NCI-H524 (cell line): ENCODE measurements around the gene PI4KA.
A peak's percentile ranks its signal among the peaks of the same experiment; 100 is the strongest.

Source experiments
- DNase-seq, 2 experiments: peaks; one replicate each; lab custom pipeline; 2025; lab: John Stamatoyannopoulos, UW

The PI4KA gene

DNA sequence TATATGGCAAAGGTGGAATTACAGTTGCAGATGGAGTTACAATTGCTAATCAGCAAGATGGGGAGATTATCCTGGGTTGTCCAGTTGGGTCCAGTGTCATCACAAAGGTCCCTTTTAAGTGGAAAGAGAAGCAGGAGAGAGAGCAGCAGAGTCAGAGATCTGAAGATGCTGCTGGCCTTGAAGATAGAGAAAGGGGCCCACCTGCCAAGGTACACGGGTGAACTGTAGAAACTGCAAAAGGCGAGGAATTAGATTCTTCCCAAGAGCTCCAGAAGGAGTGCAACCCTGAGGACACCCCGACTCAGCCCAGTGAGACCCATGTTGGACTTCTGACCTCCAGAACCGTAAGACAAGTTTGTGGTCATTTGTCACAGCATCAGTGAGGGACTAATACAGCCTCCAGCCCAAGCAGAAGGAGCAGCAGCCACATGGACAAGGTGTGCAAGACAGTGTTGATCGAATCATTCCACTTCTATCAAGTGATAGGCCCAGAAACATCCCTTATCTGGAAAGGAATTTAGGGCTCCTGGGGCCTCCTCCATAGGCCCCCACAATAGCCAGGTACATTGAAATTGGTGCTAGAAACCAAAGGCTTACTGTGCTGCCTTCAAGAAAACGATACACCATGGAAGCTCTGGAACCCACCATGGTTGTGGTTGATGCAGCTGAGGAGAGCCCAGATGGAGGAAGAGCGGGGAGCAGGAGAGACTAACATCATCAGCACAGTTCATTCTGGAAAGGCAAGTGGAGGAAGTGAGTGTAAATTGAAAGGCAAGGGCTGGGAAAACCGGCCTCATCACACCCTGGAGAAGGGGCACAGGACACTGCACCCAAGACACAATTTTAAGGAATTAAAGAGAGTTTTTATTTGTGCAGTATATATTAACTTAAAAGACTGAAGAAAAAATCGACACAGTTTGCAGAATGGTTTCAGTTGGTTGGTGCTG lies 23.5 kb upstream of the PI4KA start:
- no peak for DNase-seq

DNA sequence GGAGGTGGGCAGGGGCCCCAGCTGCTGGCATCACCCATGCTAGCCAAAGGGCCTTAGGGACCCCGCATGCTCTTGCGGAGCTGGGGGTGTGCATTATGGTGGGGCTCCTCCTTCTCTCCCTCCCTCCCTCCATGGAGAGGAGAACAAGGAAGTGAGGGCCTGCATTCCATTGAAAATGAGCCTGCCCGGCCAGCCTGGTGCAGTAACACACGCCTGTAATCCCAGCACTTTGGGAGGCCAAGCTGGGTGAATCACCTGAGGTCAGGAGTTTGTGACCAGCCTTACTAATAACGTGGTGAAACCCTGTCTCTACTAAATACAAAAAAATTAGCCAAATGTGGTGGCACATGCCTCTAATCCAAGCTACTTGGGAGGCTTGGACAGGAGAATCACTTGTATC lies 22.6 kb upstream of the PI4KA start:
- no peak for DNase-seq

- DNase-seq: no peak
These were observed 19.1 kb upstream of the PI4KA start for GRCh38 chr22:20877715-20878114.

DNA sequence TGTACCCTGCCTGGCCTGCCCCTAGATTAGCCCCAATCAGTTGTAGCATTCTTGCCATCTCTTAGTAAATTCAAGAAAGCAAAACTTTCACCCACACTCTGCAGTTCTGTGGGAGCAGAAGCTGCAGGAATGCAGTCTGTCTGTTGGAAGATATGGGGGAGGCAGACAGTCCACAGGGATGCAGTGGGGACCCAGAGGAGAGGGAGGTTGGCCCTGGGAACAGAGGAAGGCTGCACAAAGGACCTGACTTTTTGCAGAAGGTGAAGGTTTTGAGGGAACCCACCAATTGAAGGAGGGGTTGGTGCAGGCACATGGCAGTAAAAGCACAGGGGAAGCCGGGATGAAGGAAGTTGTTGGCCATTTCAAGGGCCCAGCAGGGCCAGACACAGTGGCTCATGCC lies 16.7 kb upstream of the PI4KA start:
- no peak for DNase-seq

GRCh38 chr22:20873214-20873613 lies 14.6 kb upstream of the PI4KA start:
- DNase-seq: no peak

DNA sequence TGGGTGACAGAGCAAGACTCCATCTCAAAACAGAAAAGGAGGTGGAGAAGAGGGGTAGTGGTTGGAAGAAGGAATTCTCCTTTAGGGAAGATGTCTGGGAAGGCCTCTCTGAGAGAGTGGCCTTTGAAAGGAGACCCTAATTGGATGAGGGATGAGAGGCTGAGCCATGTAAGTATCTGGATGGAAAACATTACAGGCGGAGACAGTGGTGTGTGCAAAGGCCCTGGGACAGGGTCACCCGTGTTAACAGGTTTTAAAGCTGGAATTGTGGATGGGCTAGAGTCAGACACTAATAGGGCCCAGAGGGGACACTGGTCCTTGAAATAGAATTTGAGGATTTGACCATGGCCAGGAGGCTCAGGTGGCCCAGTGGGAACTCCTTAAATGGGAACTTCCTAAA lies 10.6 kb upstream of the PI4KA start:
- no peak for DNase-seq

DNA sequence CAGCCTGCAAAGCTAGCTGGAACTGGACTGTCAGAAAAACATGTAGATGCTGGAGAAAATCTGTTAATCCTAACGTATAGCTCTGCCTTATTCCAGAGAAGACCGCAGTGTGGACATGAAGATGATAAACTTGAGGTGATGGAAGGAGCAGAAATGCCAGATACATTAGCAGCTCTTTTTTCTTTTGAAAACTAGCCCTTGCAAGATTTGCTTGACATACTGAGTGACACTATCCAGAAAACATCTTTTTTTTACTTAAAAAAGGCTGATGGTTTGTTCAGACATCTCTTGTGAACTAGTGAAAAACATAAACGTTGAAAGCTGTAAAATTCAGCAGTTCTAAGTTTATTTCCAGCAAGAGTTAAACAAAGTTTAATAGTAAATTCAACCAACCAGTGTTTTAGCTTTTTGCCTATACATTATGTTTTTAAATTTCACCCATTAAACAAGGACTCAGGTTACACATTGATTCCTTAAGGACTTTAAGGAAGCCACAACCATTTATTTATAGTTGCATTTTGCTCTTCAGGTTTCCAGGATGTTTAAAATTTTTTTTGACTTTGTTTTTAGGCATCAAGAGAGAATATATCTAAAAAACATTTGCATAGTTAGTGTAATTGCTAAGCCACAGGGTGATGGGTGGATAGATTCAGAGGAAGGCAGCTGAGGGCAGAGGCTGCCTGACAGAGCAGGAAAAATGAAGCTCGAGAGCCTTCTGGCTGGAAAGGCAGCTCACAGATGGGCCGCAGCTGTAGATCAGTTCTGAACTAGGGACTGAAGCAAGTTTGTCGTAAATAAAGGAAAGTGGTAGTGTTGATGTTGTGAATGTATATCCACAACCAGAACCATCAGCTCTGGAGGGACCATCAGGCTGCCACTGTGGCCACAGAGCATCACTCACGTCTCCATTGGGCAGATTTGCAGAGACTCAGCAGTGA lies 9.7 kb upstream of the PI4KA start:
- DNase-seq: no peak

- DNase-seq: no peak
These were observed 8.8 kb upstream of the PI4KA start for GRCh38 chr22:20867179-20868024.

- DNase-seq: no peak
These were observed 8.1 kb upstream of the PI4KA start for GRCh38 chr22:20866736-20867135.

GRCh38 chr22:20865875-20866445 lies 7.3 kb upstream of the PI4KA start:
- DNase-seq: no peak

- no peak for DNase-seq
These were observed 6.7 kb upstream of the PI4KA start for GRCh38 chr22:20865331-20865730.

GRCh38 chr22:20864186-20864908 lies 5.7 kb upstream of the PI4KA start:
- DNase-seq: no peak

DNA sequence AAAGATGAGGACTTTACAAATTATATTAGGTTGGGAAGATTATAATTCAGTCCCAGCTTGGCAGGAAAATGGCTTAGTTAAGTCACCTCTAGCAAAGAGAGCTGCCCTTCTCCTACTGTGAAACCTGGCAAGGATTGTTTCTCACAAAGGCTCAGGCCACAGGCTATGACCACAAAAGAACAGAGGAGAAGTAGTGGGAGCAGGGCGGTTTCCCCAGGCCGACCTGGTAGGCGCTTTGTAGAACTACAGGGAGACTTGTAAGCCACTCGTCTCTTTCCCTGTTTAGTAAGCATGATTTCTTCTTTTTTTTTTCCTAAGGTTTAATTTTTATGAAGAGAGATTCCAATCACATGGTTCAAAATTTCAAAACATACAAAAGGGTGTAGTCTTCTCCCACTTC lies 4.8 kb upstream of the PI4KA start:
- no peak for DNase-seq

GRCh38 chr22:20862540-20862939 lies 3.9 kb upstream of the PI4KA start:
- DNase-seq: no peak

GRCh38 chr22:20859615-20860014 lies 1.0 kb upstream of the PI4KA start:
- DNase-seq: no peak

- DNase-seq: peak; percentile 81 to 87
These were observed 585 bp downstream of the PI4KA start for GRCh38 chr22:20857838-20858614.

GRCh38 chr22:20857247-20857643 lies 1.4 kb downstream of the PI4KA start:
- no peak for DNase-seq

GRCh38 chr22:20853236-20853660 lies 5.4 kb downstream of the PI4KA start:
- DNase-seq: no peak

DNA sequence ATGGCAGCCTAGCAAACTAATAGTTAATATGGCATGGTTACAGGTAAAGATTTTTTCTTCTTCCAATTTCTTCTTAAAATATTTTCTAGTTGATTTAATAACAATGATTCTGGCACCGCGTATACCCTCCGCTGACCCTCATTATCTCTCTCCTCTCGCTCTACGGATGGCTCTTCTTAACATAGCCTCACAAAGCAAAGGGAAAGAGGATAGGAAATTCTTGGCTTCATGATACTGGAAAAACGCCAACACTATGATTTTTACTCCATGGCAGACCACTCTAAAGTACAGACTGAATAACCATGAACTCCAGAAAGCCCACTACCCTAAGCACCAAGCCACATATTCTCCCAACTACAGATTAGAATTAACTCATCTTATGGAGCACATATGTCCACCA lies 6.1 kb downstream of the PI4KA start:
- no peak for DNase-seq

- peak; percentile 16 to 38 for DNase-seq
These were observed 6.5 kb downstream of the PI4KA start for GRCh38 chr22:20852076-20852475.
